Activated CD8-positive, alpha-beta T cell treated with anti-CD3 and anti-CD28 coated beads for 36 hours (primary cell): ENCODE results near the gene UBA7. TPM values are rescaled to one million over a fixed set of nuclear protein-coding genes. Genes with fewer than 3 reads are reported as not detected.
A peak's percentile ranks its signal among the peaks of the same experiment; 100 is the strongest.
"Not testable (repeated sequence)": the region's sequence is repeated elsewhere in the genome, so short reads cannot be mapped to it uniquely, and the experiment has no call there.

Experiments used
- ATAC-seq: fragments of 200-7000 bp; cut with Tn5 transposase; one replicate; pipeline ENCODE4 v1.10.0; 2021; ENCODE audit warnings: mild to moderate bottlenecking, moderate library complexity
- CTCF ChIA-PET: fragments of 350-600 bp; sonication (Branson Sonifier 250); formaldehyde crosslinking; loops from one replicate; lab custom pipeline; 2021; ENCODE audit warnings: antibody characterized with exemption; lab: Charles Lee
- POLR2A ChIA-PET: fragments of 350-600 bp; sonication (Branson Sonifier 250); formaldehyde crosslinking; loops from one replicate; lab custom pipeline; 2021; ENCODE audit warnings: antibody characterized with exemption; lab: Charles Lee
- DNase-seq: peaks from one replicate; pipeline ENCODE4 v3.0.0-alpha.2; 2020
- H3K27ac Mint-ChIP-seq: one replicate; pipeline ENCODE4 v1.8.0; 2021; ENCODE audit warnings: mild to moderate bottlenecking, mixed read lengths
- H3K27me3 Mint-ChIP-seq: one replicate; pipeline ENCODE4 v1.8.0; 2021; ENCODE audit warnings: mixed read lengths
- H3K36me3 Mint-ChIP-seq: one replicate; pipeline ENCODE4 v1.8.0; 2021; ENCODE audit warnings: low read depth, mixed read lengths
- H3K4me1 Mint-ChIP-seq: one replicate; pipeline ENCODE4 v1.8.0; 2021; ENCODE audit warnings: low read depth, mixed read lengths
- H3K4me3 Mint-ChIP-seq: one replicate; pipeline ENCODE4 v1.8.0; 2021; ENCODE audit warnings: mild to moderate bottlenecking, moderate library complexity, mixed read lengths
- H3K9me3 Mint-ChIP-seq: one replicate; pipeline ENCODE4 v1.8.0; 2021; ENCODE audit warnings: mixed read lengths
- CTCF ChIP-seq: fragments of 200-600 bp; IDR thresholded peaks from one replicate; pipeline ENCODE4 v1.8.0; 2022; ENCODE audit warnings: antibody characterized with exemption, mild to moderate bottlenecking
- intact Hi-C: fragments of 100-400 bp; cut with micrococcal nuclease; formaldehyde crosslinking; loops from one replicate; pipeline ENCODE4 v1.10.0; 2022
- total RNA-seq, 2 experiments: library from RNA; stranded (reverse); gene quantifications; one replicate each; pipeline ENCODE4 v1.2.3, GENCODE V29; 2021

The UBA7 gene
- total RNA-seq, 2 experiments from 2014 or later = 69.9 to 72.3 TPM

- CTCF ChIA-PET = interaction anchor here (0.8 to 3.3 kb wide), 5 partner anchors 12 to 68 kb away, joined by 3 to 30 read pairs (median 5); partner anchors contain the start of genes AMIGO3, CDHR4 and INKA1
- peaks cover 30% of the 10 kb centered on the region for H3K4me1 Mint-ChIP-seq
- no peak for TF ChIP-seq CTCF
- POLR2A ChIA-PET = interaction anchor here (1.6 kb wide), 2 partner anchors 16 to 19 kb away, joined by 4 to 6 read pairs; partner anchors contain the start of gene INKA1
- H3K9me3 Mint-ChIP-seq = no peaks in the 10 kb centered on the region
- peak overlapping the region; percentile 89 for H3K4me3 Mint-ChIP-seq
- no peak for DNase-seq
- H3K27ac Mint-ChIP-seq = peak overlapping the region; percentile 96
- no peak for ATAC-seq
- peaks cover 1% of the 10 kb centered on the region for H3K27me3 Mint-ChIP-seq
- intact Hi-C loops = no loop called here
- peaks cover 10% of the 10 kb centered on the region for H3K36me3 Mint-ChIP-seq
Observed at GRCh38 chr3:49787536-49787935, 26.2 kb downstream of the UBA7 start.

DNA sequence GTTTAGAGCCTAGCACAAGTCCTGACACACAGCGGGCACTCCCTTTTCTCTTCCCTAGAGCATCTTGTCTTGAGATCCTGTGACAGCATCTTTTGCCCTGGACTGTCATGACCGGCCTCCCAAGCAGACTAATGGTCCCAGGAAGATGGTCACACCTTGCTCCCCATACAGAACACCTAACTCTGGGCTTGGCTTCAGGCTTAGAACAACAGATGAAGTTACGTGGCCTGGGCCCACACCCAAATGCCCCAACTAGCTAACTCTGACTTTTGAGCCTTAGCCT lies 26.6 kb downstream of the UBA7 start:
- DNase-seq (no peak), ATAC-seq (no peak)
- TF ChIP-seq CTCF = no peak
- ChIA-PET POLR2A (interaction anchor here (1.6 kb wide), 3 partner anchors 14 to 19 kb away, joined by 4 to 8 read pairs (median 6); partner anchors contain the start of gene INKA1), CTCF (interaction anchor here (1.7 to 3.3 kb wide), 3 partner anchors 16 to 68 kb away, joined by 5 to 30 read pairs (median 15); partner anchors contain the start of genes AMIGO3 and INKA1)
- Mint-ChIP-seq H3K27ac (peak overlapping the region; percentile 96), H3K4me1 (peaks cover 32% of the 10 kb centered on the region), H3K36me3 (peaks cover 13% of the 10 kb centered on the region), H3K27me3 (peaks cover 1% of the 10 kb centered on the region), H3K9me3 (no peaks in the 10 kb centered on the region), H3K4me3 (peak overlapping the region; percentile 89)
- intact Hi-C loops = no loop called here

DNA sequence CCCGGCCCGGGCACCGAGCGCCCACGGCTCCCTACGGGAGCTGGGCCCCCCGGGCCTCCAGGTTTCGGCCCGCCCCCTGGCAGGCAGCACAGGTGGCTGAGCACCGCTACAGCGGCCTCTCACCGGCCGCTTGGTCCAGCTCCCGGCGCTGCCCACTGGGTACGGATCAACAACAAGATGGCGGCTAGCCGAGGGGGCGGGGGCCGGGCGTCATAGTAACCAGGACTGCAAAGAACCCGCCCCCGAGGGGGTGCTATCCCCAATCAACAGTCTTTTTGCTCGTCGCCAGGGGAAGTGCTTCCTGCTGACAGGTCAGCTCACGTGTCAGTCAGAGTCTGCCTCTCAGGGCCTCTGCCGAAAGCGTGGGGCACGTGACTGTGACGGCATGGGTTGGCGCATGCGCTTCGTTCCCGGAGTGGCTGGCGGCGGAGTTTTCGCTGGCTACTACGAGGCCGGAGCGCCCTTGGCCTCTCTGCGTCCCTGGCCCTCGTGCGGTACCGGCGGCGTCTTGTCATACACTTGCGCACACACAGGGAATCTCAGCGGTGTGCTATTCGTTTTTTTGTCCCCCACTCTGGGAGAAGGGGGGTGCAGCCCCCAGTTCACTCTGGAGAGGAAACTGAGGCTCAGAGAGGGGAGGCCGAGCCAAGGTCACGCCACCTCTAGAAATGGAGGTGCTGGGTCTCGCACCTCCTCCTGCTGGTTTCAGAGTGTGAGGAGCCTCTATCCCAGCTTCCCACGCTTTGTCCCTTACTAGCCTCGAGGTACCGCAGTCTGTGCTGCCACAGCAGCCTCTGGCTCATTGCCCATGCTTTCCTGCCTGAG lies 27.2 kb downstream of the UBA7 start, which contains the start of gene IP6K1:
TSS of gene IP6K1 (minus strand) at position 186 of the 825 bp plus-strand sequence. CDS start 38,502 bp downstream, outside the sequence.
- H3K9me3 Mint-ChIP-seq = no peaks in the 10 kb centered on the region
- peaks cover 13% of the 10 kb centered on the region for H3K36me3 Mint-ChIP-seq
- CTCF ChIA-PET = interaction anchor here (1.7 to 3.3 kb wide), 3 partner anchors 16 to 67 kb away, joined by 5 to 30 read pairs (median 15); partner anchors contain the start of genes AMIGO3 and INKA1
- TF ChIP-seq CTCF = no peak
- H3K27me3 Mint-ChIP-seq = peaks cover 1% of the 10 kb centered on the region
- peak; percentile 100 for DNase-seq
- H3K27ac Mint-ChIP-seq = peak within 1 kb of the TSS; percentile 96
- intact Hi-C loops = no loop called here
- POLR2A ChIA-PET = interaction anchor here (0.6 to 1.6 kb wide), 10 partner anchors 14 to 484 kb away, joined by 3 to 8 read pairs (median 4); partner anchors contain the start of genes CDHR4, GMPPB, INKA1 and RBM6
- peak; percentile 99 for ATAC-seq
- H3K4me3 Mint-ChIP-seq = peak within 1 kb of the TSS; percentile 89
- peaks cover 33% of the 10 kb centered on the region for H3K4me1 Mint-ChIP-seq

- ChIA-PET CTCF (interaction anchor here (3.2 to 3.3 kb wide), 2 partner anchors 17 to 53 kb away, joined by 15 to 30 read pairs; partner anchors contain the start of gene INKA1), POLR2A (interaction anchor here (0.6 to 1.6 kb wide), 9 partner anchors 13 to 485 kb away, joined by 3 to 8 read pairs (median 3); partner anchors contain the start of genes CDHR4, GMPPB, INKA1 and RBM6)
- Mint-ChIP-seq H3K4me3 (peak overlapping the region; percentile 89), H3K27ac (peak overlapping the region; percentile 83), H3K27me3 (peaks cover 1% of the 10 kb centered on the region), H3K36me3 (peaks cover 17% of the 10 kb centered on the region), H3K4me1 (peaks cover 40% of the 10 kb centered on the region), H3K9me3 (no peaks in the 10 kb centered on the region)
- TF ChIP-seq CTCF = no peak
- intact Hi-C loops = no loop called here
- DNase-seq (peak; percentile 47), ATAC-seq (peak; percentile 25)
Observed at GRCh38 chr3:49785565-49786356, 28.0 kb downstream of the UBA7 start.

- ChIA-PET POLR2A (interaction anchor here (0.6 kb wide), 1 partner anchor 792 kb away, joined by 3 read pairs; no protein-coding TSS in a partner anchor), CTCF (interaction anchor here (1.6 kb wide), 1 partner anchor 13 kb away, joined by 6 read pairs; no protein-coding TSS in a partner anchor)
- H3K27ac Mint-ChIP-seq, H3K9me3 Mint-ChIP-seq, ATAC-seq, DNase-seq, H3K4me3 Mint-ChIP-seq, intact Hi-C loops, H3K27me3 Mint-ChIP-seq: not testable (repeated sequence)
- Mint-ChIP-seq H3K36me3 (peaks cover 30% of the 10 kb centered on the region), H3K4me1 (peaks cover 47% of the 10 kb centered on the region)
Observed at GRCh38 chr3:49782277-49782676, 31.5 kb downstream of the UBA7 start.
